Liver (tissue), 9 donors: ENCODE measurements around the gene SLC24A4. TPM values are rescaled to one million over a fixed set of nuclear protein-coding genes. Genes with fewer than 3 reads are reported as not detected.

ENCODE experiments used
- DNase-seq: peaks from one replicate; pipeline ENCODE4 v3.0.0-alpha.2; 2017; ENCODE audit warnings: low spot score
- H3K27ac ChIP-seq, 2 donors: one replicate each; pipeline ENCODE4 v1.7.0; 2013; ENCODE audit warnings: inconsistent platforms in 2 of 2, low read length in 2 of 2, control low read depth in 1 of 2, low read depth in 1 of 2, mild to moderate bottlenecking in 1 of 2
- H3K27me3 ChIP-seq, 4 donors: one replicate each; pipeline versions ENCODE4 v1.6.1 to v1.7.0; 2013; ENCODE audit warnings: low read length in 3 of 4, inconsistent platforms in 1 of 4, mild to moderate bottlenecking in 1 of 4, moderate library complexity in 1 of 4; ENCODE audit not compliant: control insufficient read depth in 4 of 4, insufficient read depth in 4 of 4
- H3K36me3 ChIP-seq, 4 donors: one replicate each; pipeline versions ENCODE4 v1.6.1 to v1.7.0; 2013; ENCODE audit warnings: low read length in 3 of 4, mild to moderate bottlenecking in 3 of 4, low read depth in 1 of 4, moderate library complexity in 1 of 4; ENCODE audit not compliant: control insufficient read depth in 4 of 4, insufficient read depth in 3 of 4
- H3K4me1 ChIP-seq, 4 donors: one replicate each; pipeline versions ENCODE4 v1.6.1 to v1.7.0; 2013; ENCODE audit warnings: low read length in 3 of 4, mild to moderate bottlenecking in 3 of 4, moderate library complexity in 1 of 4; ENCODE audit not compliant: control insufficient read depth in 4 of 4, insufficient read depth in 4 of 4
- H3K4me3 ChIP-seq, 3 donors: one replicate each; pipeline versions ENCODE4 v1.6.1 to v1.7.0; 2013; ENCODE audit warnings: low read length in 3 of 3, control low read depth in 1 of 3, low read depth in 1 of 3, mild to moderate bottlenecking in 1 of 3
- H3K9ac ChIP-seq, 2 donors: one replicate each; pipeline ENCODE4 v1.7.0; 2013; ENCODE audit warnings: low read length in 2 of 2, mild to moderate bottlenecking in 2 of 2, moderate library complexity in 2 of 2, control low read depth in 1 of 2, low read depth in 1 of 2
- H3K9me3 ChIP-seq, 4 donors: one replicate each; pipeline versions ENCODE4 v1.6.1 to v1.7.0; 2013; ENCODE audit warnings: low read length in 3 of 4; ENCODE audit not compliant: control insufficient read depth in 4 of 4
- EGR1 ChIP-seq, 2 donors: IDR thresholded peaks; 2 replicates each; pipeline ENCODE4 v1.6.1; 2016 to 2018; ENCODE audit warnings: antibody characterized with exemption in 2 of 2, low read depth in 2 of 2
- FOXA1 ChIP-seq: IDR thresholded peaks from 2 replicates; pipeline ENCODE4 v1.6.1; 2016; ENCODE audit warnings: antibody characterized with exemption
- FOXA2 ChIP-seq: IDR thresholded peaks from 2 replicates; pipeline ENCODE4 v1.6.1; 2016; ENCODE audit warnings: antibody characterized with exemption
- GABPA ChIP-seq, 2 donors: IDR thresholded peaks in 1 of 2; conservative IDR thresholded peaks in 1 of 2; 2 replicates each; pipeline ENCODE4 v1.6.1; 2016; ENCODE audit warnings: antibody characterized with exemption in 2 of 2, mild to moderate bottlenecking in 1 of 2, moderate library complexity in 1 of 2
- HNF4A ChIP-seq, 2 donors: conservative IDR thresholded peaks; 2 replicates each; pipeline ENCODE4 v1.6.1; 2016; ENCODE audit warnings: antibody characterized with exemption in 2 of 2, mild to moderate bottlenecking in 2 of 2
- HNF4G ChIP-seq: IDR thresholded peaks from 2 replicates; pipeline ENCODE4 v1.6.1; 2016; ENCODE audit warnings: antibody characterized with exemption
- JUND ChIP-seq, 2 donors: IDR thresholded peaks; 2 replicates each; pipeline ENCODE4 v1.6.1; 2016; ENCODE audit warnings: antibody characterized with exemption in 2 of 2
- MAX ChIP-seq: IDR thresholded peaks from 2 replicates; pipeline ENCODE4 v1.6.1; 2016; ENCODE audit warnings: antibody characterized with exemption
- NR2F2 ChIP-seq: IDR thresholded peaks from 2 replicates; pipeline ENCODE4 v1.6.1; 2016; ENCODE audit warnings: antibody characterized with exemption
- RAD21 ChIP-seq, 2 donors: IDR thresholded peaks; 2 replicates each; pipeline ENCODE4 v1.6.1; 2016; ENCODE audit warnings: antibody characterized with exemption in 2 of 2, mild to moderate bottlenecking in 2 of 2
- REST ChIP-seq: IDR thresholded peaks from 2 replicates; pipeline ENCODE4 v1.6.1; 2016; ENCODE audit warnings: antibody characterized with exemption, mild to moderate bottlenecking
- RXRA ChIP-seq, 2 donors: IDR thresholded peaks; 2 replicates each; pipeline ENCODE4 v1.6.1; 2017 to 2018; ENCODE audit warnings: antibody characterized with exemption in 2 of 2, mild to moderate bottlenecking in 1 of 2
- SP1 ChIP-seq: IDR thresholded peaks from 2 replicates; pipeline ENCODE4 v1.6.1; 2018; ENCODE audit warnings: antibody characterized with exemption, mild to moderate bottlenecking
- TAF1 ChIP-seq: conservative IDR thresholded peaks from 2 replicates; pipeline ENCODE4 v1.6.1; 2016; ENCODE audit warnings: antibody characterized with exemption, mild to moderate bottlenecking
- YY1 ChIP-seq: IDR thresholded peaks from 2 replicates; pipeline ENCODE4 v1.6.1; 2016; ENCODE audit warnings: antibody characterized with exemption, mild to moderate bottlenecking
- WGBS: extraction: QIAGEN DNeasy Blood & Tissue Kit; methylation state at CpG from one replicate; pipeline ENCODE4 v1.1.7; 2013; 5-methylcytosine and 5-hydroxymethylcytosine counted together
- polyA plus RNA-seq, 2 donors: library from polyadenylated mRNA; stranded (reverse) in 1 of 2; unstranded in 1 of 2; fragments of 200-250 nt in 1 of 2; fragments of >200 nt in 1 of 2; fragmentation: Nextera tagmentation in 1 of 2; extraction: Ambion mirVana in 1 of 2; gene quantifications; one replicate each; pipeline versions ENCODE4 v1.2.1 to v1.2.3, GENCODE V29; 2013 to 2015
- total RNA-seq, 2 donors: library from RNA; depleted of rRNA; stranded (reverse); fragments of >200 nt; gene quantifications; one replicate each; pipeline ENCODE4 v1.2.3, GENCODE V29; 2014
- TF ChIP-seq, protein P1 (sequence below): fragments of 150-350 bp; IDR thresholded peaks from 2 replicates; pipeline ENCODE4 v1.5.1; 2017; ENCODE audit warnings: improper control_type of control experiment, low read depth, low read length; ENCODE audit not compliant: missing input control
- TF ChIP-seq, protein P2 (sequence below): IDR thresholded peaks from 2 replicates; pipeline ENCODE4 v1.6.1; 2016; ENCODE audit warnings: antibody characterized with exemption
- TF ChIP-seq, protein P3 (sequence below): IDR thresholded peaks from 2 replicates; pipeline ENCODE4 v1.6.1; 2016; ENCODE audit warnings: antibody characterized with exemption
- donor health status: healthy.
- donor health status: healthy.
- donor health status: healthy.
- donor health status: healthy.
- donor health status: healthy.

SLC24A4 gene
- total and polyA plus RNA-seq, 4 donors, result 0.06 to 0.23 (median 0.12) TPM

DNA sequence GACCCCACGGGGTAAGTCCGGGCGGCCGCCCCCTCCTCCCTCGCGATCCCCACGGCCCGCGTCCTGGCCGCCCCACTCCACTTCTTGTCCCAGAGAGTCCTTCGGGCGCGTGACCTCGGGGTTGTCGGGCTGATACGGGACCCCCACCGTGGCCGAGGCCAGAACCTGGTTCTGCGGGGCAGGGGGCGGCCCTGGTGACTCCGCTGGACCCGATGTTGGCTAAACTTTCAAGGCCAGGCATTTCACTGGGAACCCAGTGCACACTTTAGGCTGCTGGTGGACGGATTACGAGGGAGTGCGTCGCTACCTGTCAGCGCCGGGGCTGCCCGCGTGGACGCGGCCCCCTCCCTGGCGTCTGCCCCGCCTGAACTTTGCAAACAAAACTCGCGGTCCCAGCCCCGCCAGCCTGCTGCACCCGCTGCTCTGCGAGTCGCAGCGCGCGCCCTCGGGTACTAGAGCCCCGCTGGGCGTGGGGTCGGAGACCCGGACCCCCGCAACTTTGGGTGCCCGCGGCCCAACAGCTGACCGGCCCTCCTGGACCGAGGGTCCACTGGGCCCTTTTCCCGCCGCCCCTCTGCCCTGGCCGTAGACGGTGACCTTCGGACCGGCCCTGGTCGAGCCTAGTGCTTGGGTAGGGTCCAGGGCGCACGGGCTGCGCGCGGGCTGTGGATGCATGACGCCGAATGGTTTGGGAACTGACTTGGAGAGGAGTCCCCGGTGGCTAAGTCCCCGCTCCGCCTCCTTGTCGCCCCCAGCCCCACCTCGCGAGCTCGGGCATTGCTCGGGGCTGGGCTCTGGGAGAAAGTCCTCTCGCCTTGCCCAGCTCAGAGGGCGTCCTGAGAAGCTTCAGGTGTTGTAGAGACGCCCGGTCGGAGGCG is 191.2 kb downstream of the SLC24A4 start:
- WGBS, result 2% methylated on average over 81 of the region's 81 CpGs
- H3K4me1 ChIP-seq, result peaks cover 0 to 34% (median 17%) of the 10 kb centered on the region in 4 donors
- peak overlapping the region; percentile 87 to 88 for H3K9ac ChIP-seq
- H3K27ac ChIP-seq, result peak overlapping the region; percentile 94 to 97
- H3K4me3 ChIP-seq, result peak overlapping the region; percentile 82 to 92 (median 86)
- H3K36me3 ChIP-seq, result no peaks in the 10 kb centered on the region
- H3K9me3 ChIP-seq, result no peaks in the 10 kb centered on the region
- peak; percentile 71 for DNase-seq
- TF ChIP-seq, protein P1, sequence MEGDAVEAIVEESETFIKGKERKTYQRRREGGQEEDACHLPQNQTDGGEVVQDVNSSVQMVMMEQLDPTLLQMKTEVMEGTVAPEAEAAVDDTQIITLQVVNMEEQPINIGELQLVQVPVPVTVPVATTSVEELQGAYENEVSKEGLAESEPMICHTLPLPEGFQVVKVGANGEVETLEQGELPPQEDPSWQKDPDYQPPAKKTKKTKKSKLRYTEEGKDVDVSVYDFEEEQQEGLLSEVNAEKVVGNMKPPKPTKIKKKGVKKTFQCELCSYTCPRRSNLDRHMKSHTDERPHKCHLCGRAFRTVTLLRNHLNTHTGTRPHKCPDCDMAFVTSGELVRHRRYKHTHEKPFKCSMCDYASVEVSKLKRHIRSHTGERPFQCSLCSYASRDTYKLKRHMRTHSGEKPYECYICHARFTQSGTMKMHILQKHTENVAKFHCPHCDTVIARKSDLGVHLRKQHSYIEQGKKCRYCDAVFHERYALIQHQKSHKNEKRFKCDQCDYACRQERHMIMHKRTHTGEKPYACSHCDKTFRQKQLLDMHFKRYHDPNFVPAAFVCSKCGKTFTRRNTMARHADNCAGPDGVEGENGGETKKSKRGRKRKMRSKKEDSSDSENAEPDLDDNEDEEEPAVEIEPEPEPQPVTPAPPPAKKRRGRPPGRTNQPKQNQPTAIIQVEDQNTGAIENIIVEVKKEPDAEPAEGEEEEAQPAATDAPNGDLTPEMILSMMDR, result no peak
- no peak for TF ChIP-seq FOXA1
- peak; percentile 78 for TF ChIP-seq REST
- TF ChIP-seq YY1, result peak; percentile 65
- no peak for TF ChIP-seq GABPA (IDR thresholded peaks at IDR 0.05 in 1 of 2, conservative IDR thresholded peaks at IDR 0.05 in 1 of 2)
- TF ChIP-seq TAF1, result peak; percentile 48
- TF ChIP-seq, protein P2, sequence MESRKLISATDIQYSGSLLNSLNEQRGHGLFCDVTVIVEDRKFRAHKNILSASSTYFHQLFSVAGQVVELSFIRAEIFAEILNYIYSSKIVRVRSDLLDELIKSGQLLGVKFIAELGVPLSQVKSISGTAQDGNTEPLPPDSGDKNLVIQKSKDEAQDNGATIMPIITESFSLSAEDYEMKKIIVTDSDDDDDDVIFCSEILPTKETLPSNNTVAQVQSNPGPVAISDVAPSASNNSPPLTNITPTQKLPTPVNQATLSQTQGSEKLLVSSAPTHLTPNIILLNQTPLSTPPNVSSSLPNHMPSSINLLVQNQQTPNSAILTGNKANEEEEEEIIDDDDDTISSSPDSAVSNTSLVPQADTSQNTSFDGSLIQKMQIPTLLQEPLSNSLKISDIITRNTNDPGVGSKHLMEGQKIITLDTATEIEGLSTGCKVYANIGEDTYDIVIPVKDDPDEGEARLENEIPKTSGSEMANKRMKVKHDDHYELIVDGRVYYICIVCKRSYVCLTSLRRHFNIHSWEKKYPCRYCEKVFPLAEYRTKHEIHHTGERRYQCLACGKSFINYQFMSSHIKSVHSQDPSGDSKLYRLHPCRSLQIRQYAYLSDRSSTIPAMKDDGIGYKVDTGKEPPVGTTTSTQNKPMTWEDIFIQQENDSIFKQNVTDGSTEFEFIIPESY, result no peak
- TF ChIP-seq SP1, result peak; percentile 67
- TF ChIP-seq FOXA2, result no peak
- TF ChIP-seq RAD21 (IDR thresholded peaks at IDR 0.05), result peak; percentile 25 to 47
- TF ChIP-seq, protein P3, sequence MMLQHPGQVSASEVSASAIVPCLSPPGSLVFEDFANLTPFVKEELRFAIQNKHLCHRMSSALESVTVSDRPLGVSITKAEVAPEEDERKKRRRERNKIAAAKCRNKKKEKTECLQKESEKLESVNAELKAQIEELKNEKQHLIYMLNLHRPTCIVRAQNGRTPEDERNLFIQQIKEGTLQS, result no peak
- no peak for TF ChIP-seq EGR1 (IDR thresholded peaks at IDR 0.05; ENCODE audit: low read depth in 2 of 2)
- TF ChIP-seq RXRA (IDR thresholded peaks at IDR 0.05), result peak; percentile 39 to 63
- no peak for TF ChIP-seq JUND (IDR thresholded peaks at IDR 0.05)
- TF ChIP-seq NR2F2, result no peak
- peak; percentile 94 to 97 for TF ChIP-seq HNF4A (conservative IDR thresholded peaks at IDR 0.05)
- peak; percentile 86 for TF ChIP-seq HNF4G
- TF ChIP-seq MAX, result no peak
- H3K27me3 ChIP-seq, result no peaks in the 10 kb centered on the region
